Activated naive CD8-positive, alpha-beta T cell treated with anti-CD3 and anti-CD28 coated beads, Interleukin-2, amount 10 ng/mL, durations not matched to agents 7 days and 5 days (primary cell): ENCODE data around the gene ACTN1. TPM values are rescaled to one million over a fixed set of nuclear protein-coding genes. Genes with fewer than 3 reads are reported as not detected.
"Not testable (repeated sequence)": the region's sequence is repeated elsewhere in the genome, so short reads cannot be mapped to it uniquely, and the experiment has no call there.

ENCODE experiments used
- ATAC-seq: fragments of 150-1000 bp; cut with Tn5 transposase; one replicate; pipeline ENCODE4 v1.10.0; 2021; ENCODE audit warnings: low read depth, moderate library complexity
- POLR2A ChIA-PET: fragments of 350-600 bp; sonication (Branson Sonifier 250); formaldehyde crosslinking; loops from one replicate; lab custom pipeline; 2021; ENCODE audit warnings: antibody characterized with exemption; lab: Charles Lee
- DNase-seq: peaks from one replicate; pipeline ENCODE4 v3.0.0; 2021
- H3K27ac Mint-ChIP-seq: one replicate; pipeline ENCODE4 v1.8.0; 2022; ENCODE audit warnings: mild to moderate bottlenecking, mixed read lengths
- H3K27me3 Mint-ChIP-seq: one replicate; pipeline ENCODE4 v1.8.0; 2022; ENCODE audit warnings: mild to moderate bottlenecking, moderate library complexity, mixed read lengths
- H3K36me3 Mint-ChIP-seq: one replicate; pipeline ENCODE4 v1.8.0; 2021; ENCODE audit warnings: mild to moderate bottlenecking, mixed read lengths
- H3K4me1 Mint-ChIP-seq: one replicate; pipeline ENCODE4 v1.8.0; 2021; ENCODE audit warnings: mixed read lengths
- H3K4me3 Mint-ChIP-seq: one replicate; pipeline ENCODE4 v1.8.0; 2022; ENCODE audit warnings: mild to moderate bottlenecking, moderate library complexity, mixed read lengths
- H3K9me3 Mint-ChIP-seq: one replicate; pipeline ENCODE4 v1.8.0; 2021; ENCODE audit warnings: mixed read lengths
- total RNA-seq, 2 experiments: library from RNA; stranded (reverse); gene quantifications; one replicate each; pipeline ENCODE4 v1.2.3, GENCODE V29; 2021

The ACTN1 gene
- total RNA-seq, 2 experiments from 2014 or later = 63.8 to 71.5 TPM

DNA sequence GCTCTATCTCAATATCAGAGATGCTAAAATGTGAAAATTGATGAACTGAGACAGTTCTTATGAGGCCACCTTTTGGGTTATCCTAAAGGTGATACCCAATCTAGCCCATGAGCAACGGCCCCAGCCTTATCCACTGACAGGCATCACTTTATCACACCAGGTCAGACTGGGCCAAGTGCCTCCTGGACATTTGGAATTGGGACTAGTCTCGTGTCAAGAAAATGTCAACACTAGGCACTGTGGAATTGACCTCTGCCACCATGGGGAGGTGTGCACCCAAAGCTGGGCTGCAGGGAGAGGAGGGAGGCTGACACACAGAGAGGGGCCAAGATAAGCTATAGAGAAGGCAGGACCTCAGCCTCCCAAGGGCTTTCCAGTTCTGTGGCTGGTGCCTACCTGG is 107.7 kb downstream of the ACTN1 start:
- H3K9me3 Mint-ChIP-seq = no peaks in the 10 kb centered on the region
- no peak overlapping the region for H3K27ac Mint-ChIP-seq
- no peaks in the 10 kb centered on the region for H3K27me3 Mint-ChIP-seq
- H3K4me3 Mint-ChIP-seq = no peak overlapping the region
- POLR2A ChIA-PET = no interaction called here
- peaks cover 34% of the 10 kb centered on the region for H3K36me3 Mint-ChIP-seq
- H3K4me1 Mint-ChIP-seq = no peaks in the 10 kb centered on the region
- DNase-seq (no peak), ATAC-seq (no peak)

DNA sequence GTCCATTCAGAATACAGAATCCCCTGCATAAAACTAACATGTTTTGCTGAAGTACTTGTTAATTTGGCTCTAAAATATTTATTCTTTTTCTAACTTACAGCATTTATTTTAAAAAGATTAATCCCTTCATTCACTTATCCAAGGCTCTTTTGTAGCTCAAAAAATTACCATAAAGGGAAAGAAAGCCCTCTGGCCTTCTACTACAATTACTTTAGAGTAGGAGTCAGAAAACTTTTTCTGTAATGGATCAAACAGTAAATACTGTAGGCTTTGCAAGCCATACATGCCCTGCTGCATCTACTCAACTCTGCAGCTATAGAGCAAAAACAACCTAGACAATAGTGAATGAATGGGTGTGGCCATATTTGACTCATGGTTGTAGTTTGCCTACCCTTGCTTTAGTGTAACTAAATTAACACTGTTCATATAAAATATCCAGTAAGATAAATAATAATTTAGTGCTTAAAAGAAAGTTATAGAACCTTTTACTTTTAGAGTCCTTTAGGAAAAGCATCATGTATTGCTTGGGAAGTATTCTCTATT is 112.0 kb downstream of the ACTN1 start:
- Mint-ChIP-seq H3K27ac (no peak overlapping the region), H3K4me1 (no peaks in the 10 kb centered on the region), H3K36me3 (peaks cover 15% of the 10 kb centered on the region), H3K4me3 (no peak overlapping the region), H3K27me3 (no peaks in the 10 kb centered on the region), H3K9me3 (peaks cover 2% of the 10 kb centered on the region)
- ATAC-seq = no peak
- POLR2A ChIA-PET = interaction anchor here (0.6 kb wide), 1 partner anchor 26 kb away, joined by 3 read pairs; no protein-coding TSS in a partner anchor
- no peak for DNase-seq

DNA sequence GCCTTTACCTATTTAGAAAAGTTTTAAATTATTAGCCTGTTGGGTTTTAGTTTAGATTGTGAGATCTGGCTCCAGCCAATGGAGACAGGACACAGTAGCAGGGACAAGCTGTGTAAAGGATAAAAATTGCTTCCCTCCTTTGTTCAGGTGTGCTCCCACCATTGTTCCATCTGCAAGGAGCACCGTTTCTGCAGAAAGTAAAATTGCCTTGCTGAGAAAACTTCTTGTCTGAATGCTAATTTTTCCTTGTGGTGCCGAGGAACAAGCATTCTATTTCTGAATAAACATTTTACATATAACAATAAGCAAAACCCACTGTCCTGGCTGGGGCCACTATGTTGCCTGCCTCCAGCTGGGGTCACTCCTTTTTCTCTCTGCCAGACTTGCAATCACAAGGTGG is 113.6 kb downstream of the ACTN1 start:
- H3K9me3 Mint-ChIP-seq = peaks cover 2% of the 10 kb centered on the region
- H3K27me3 Mint-ChIP-seq = no peaks in the 10 kb centered on the region
- H3K4me1 Mint-ChIP-seq = no peaks in the 10 kb centered on the region
- H3K27ac Mint-ChIP-seq = no peak overlapping the region
- ATAC-seq (no peak), DNase-seq (no peak)
- POLR2A ChIA-PET = no interaction called here
- H3K36me3 Mint-ChIP-seq = peaks cover 6% of the 10 kb centered on the region
- no peak overlapping the region for H3K4me3 Mint-ChIP-seq

DNA sequence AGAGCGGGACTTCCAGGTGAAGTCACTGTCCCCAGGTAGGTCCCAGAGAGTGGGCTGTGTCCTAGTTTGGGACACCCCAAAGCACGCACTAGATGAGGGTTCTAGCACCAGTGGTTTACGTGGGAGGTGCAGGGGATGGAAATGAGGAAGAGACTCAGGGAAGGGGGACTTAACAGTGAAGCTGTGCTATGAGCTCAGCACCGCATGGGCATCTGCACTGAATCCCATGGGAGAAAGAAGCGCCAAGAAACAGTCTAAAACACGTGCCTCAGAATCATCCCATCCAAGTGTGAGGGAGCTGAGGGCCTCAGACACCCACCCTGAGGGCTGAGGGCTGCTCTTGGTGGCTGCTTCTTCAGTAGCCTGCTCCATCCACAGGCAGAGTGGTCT is 114.7 kb downstream of the ACTN1 start:
- Mint-ChIP-seq H3K27ac (no peak overlapping the region), H3K4me3 (no peak overlapping the region), H3K27me3 (no peaks in the 10 kb centered on the region), H3K36me3 (peaks cover 6% of the 10 kb centered on the region), H3K4me1 (no peaks in the 10 kb centered on the region), H3K9me3 (peaks cover 2% of the 10 kb centered on the region)
- no peak for DNase-seq
- ATAC-seq = no peak
- POLR2A ChIA-PET = no interaction called here

DNA sequence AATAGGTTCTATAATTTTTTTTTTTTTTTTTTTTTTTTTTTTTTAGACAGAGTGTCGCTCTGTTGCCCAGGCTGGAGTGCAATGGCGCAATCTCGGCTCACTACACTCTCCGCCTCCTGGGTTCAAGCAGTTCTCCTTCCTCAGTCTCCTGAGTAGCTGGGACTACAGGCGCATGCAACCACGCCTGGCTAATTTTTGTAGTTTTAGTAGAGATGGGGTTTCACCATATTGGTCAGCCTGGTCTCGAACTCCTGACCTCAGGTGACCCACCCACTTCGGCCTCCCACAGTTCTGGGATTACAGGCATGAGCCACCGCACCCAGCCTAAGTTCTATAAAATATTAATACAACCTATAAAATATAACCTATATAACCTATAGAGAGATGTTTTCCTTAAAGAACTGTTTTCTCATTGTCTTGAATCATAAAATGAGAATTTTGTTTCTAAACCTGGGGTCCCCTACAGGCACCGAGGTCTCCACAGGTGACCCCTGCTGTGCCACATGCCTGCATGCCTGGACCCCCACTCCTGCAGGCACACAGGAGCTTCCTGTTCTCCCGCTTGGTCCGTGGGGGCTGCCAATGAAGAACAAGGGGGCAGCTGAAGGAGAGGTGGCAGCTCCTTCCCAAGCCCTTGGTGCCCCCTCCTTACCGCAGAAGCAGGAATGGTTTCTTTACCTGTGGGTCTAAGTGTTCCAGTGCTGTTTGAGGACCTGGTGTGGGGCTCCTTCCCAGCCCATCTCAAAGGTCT is 115.3 kb downstream of the ACTN1 start:
- H3K4me1 Mint-ChIP-seq = no peaks in the 10 kb centered on the region
- POLR2A ChIA-PET = no interaction called here
- peaks cover 6% of the 10 kb centered on the region for H3K36me3 Mint-ChIP-seq
- H3K9me3 Mint-ChIP-seq = peaks cover 2% of the 10 kb centered on the region
- no peak for ATAC-seq
- no peaks in the 10 kb centered on the region for H3K27me3 Mint-ChIP-seq
- no peak overlapping the region for H3K4me3 Mint-ChIP-seq
- no peak overlapping the region for H3K27ac Mint-ChIP-seq
- DNase-seq = no peak

DNA sequence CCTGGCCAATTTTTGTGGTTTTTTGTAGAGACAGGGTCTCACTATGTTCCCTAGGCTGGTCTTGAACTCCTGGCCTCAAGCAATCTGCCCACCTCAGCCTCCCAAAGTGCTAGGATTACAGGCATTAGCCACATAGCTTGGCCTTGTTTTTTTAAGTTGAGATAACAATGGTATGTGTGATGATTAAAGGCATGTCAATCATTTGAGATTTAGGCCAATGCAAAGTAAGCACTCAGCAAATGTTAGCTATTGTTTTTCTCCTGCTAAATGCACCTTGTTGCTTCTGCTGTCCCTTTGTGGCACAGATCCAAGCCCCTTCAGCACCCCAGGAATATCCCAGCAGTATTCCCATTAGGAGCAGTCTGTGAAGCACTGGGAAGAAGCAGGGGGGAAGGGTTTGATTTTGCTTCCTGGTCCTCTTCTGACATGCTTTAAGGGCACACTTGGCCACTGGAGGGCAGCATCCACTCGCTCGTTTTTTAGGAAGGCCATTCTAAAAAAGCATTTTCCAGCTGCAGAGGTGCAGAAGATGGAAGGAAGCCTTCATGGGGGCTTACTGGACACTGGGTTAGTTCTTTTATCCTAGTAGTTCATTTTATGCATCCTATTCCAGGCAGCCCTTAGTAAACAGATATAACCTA is 116.0 kb downstream of the ACTN1 start:
- peak; percentile 50 for ATAC-seq
- peak; percentile 76 for DNase-seq
- POLR2A ChIA-PET = no interaction called here
- Mint-ChIP-seq H3K4me1 (no peaks in the 10 kb centered on the region), H3K27ac (no peak overlapping the region), H3K9me3 (peaks cover 2% of the 10 kb centered on the region), H3K36me3 (peaks cover 6% of the 10 kb centered on the region), H3K27me3 (no peaks in the 10 kb centered on the region), H3K4me3 (no peak overlapping the region)

DNA sequence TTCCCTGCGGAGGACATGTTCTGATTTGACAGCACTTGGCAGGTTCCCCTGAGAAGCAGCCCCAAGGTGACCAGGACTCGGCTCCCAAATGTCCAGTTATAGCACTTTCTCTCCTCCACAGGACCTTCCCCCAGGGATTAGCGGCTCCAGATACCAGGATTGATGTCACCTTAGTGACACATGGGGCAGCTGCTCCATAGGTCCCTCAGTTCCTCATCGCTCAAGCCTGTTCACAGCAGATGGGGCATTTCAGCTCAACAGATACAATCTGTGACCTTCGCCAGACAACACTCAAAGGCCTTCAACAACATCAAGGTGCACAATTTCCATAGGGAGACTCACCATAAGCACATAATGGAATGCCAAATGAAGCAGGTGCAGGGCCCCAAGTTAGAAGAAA is 118.3 kb downstream of the ACTN1 start:
- DNase-seq (no peak), ATAC-seq (no peak)
- no peak overlapping the region for H3K27ac Mint-ChIP-seq
- no peak overlapping the region for H3K4me3 Mint-ChIP-seq
- peaks cover 5% of the 10 kb centered on the region for H3K36me3 Mint-ChIP-seq
- H3K27me3 Mint-ChIP-seq = no peaks in the 10 kb centered on the region
- POLR2A ChIA-PET = no interaction called here
- no peaks in the 10 kb centered on the region for H3K4me1 Mint-ChIP-seq
- peaks cover 2% of the 10 kb centered on the region for H3K9me3 Mint-ChIP-seq

DNA sequence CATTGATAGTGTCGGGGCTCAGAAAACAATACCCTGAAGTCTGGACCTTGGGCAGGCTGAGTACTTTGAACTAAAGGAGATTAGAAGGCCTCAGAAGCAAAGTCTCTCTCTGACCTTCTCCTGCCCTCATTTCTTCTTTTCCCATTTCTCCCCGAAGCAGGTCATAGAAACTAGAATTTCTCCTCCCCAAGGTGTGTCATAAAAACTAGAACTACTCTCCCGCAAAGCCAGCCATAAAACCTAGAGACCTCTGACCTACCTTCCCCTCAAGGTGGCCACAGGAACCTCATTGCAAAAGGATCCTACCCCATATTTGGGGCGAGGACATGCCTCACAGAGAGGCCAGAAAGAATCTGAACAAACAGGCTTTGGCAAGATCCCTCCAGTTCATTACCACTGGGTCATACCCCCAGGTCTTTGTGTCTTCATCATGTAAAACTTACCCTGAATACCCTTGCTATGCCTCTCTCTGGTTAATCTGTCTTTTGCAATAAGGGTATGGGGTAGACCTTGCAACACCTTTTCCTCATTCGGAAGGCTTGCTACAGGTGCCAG is 121.5 kb downstream of the ACTN1 start:
- no peaks in the 10 kb centered on the region for H3K4me1 Mint-ChIP-seq
- H3K9me3 Mint-ChIP-seq = no peaks in the 10 kb centered on the region
- H3K4me3 Mint-ChIP-seq = no peak overlapping the region
- POLR2A ChIA-PET = no interaction called here
- H3K36me3 Mint-ChIP-seq = no peaks in the 10 kb centered on the region
- H3K27ac Mint-ChIP-seq = no peak overlapping the region
- no peak for ATAC-seq
- H3K27me3 Mint-ChIP-seq = no peaks in the 10 kb centered on the region
- DNase-seq = no peak

DNA sequence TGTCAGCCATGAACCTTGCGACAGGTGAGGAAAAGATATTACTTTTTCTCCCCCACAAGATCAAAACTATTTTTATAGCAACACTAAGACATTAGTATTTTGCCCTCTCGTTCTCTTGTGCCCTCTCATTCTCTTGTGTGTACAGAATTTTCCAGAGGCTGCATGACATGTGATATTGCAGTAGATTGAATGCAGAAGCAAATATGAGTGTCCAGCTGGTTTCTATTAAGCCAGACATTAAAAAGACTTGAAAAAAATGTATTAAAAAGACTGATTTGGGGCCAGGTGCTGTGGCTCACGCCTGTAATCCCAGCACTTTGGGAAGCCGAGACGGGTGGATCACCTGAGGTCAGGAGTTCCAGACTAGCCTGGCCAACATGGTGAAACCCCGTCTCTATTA is 122.5 kb downstream of the ACTN1 start:
- H3K36me3 Mint-ChIP-seq = no peaks in the 10 kb centered on the region
- DNase-seq (no peak), ATAC-seq (no peak)
- no peaks in the 10 kb centered on the region for H3K4me1 Mint-ChIP-seq
- H3K9me3 Mint-ChIP-seq = no peaks in the 10 kb centered on the region
- POLR2A ChIA-PET = no interaction called here
- no peak overlapping the region for H3K27ac Mint-ChIP-seq
- no peaks in the 10 kb centered on the region for H3K27me3 Mint-ChIP-seq
- H3K4me3 Mint-ChIP-seq = no peak overlapping the region

DNA sequence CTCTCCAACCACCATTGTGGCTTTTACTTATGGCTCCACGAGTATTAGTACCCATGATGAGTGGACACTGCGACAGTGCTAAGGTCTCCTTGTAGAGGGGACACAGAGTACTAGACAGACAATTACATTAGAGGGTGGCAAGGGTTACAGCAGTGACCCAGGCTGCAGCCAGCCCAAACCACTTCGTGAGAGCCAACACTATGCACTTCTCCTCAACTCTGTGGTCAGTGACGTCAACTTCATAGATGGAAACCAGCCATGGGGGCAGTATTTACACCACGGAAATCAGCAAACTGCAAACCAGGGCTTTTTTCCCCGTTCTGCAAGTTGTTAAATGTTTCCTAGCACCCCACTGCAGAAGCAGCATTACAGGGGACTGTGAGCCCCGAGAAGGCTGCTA is 124.7 kb downstream of the ACTN1 start:
- no peaks in the 10 kb centered on the region for H3K27me3 Mint-ChIP-seq
- no peak for DNase-seq
- ATAC-seq = no peak
- H3K4me1 Mint-ChIP-seq = no peaks in the 10 kb centered on the region
- no peaks in the 10 kb centered on the region for H3K36me3 Mint-ChIP-seq
- H3K27ac Mint-ChIP-seq = no peak overlapping the region
- H3K4me3 Mint-ChIP-seq = no peak overlapping the region
- H3K9me3 Mint-ChIP-seq = no peaks in the 10 kb centered on the region
- POLR2A ChIA-PET = no interaction called here

DNA sequence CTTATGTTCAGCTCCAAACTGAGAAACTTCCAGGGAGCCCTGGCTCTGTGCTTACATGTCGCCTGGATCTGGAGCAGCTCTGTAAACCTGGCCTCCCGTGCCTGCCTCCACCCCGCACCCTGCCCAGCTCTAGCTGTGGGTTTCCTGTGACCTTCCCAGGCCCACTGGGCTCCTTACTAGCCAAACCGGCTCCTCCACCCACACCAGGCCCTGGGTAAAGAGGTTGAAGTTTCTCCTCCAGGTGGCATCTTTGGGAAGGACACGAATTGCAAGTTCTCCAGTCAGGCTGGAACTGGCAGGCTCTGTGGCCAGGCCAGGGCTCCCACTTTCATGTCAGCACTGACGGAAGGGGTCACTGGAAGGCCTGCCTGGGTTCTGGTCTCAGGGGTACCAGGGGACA is 125.4 kb downstream of the ACTN1 start:
- Mint-ChIP-seq H3K36me3 (no peaks in the 10 kb centered on the region), H3K27ac (no peak overlapping the region), H3K27me3 (no peaks in the 10 kb centered on the region), H3K4me3 (no peak overlapping the region), H3K4me1 (no peaks in the 10 kb centered on the region), H3K9me3 (no peaks in the 10 kb centered on the region)
- POLR2A ChIA-PET = interaction anchor here (0.5 kb wide), 1 partner anchor 528 kb away, joined by 6 read pairs; no protein-coding TSS in a partner anchor
- ATAC-seq = no peak
- DNase-seq = no peak

DNA sequence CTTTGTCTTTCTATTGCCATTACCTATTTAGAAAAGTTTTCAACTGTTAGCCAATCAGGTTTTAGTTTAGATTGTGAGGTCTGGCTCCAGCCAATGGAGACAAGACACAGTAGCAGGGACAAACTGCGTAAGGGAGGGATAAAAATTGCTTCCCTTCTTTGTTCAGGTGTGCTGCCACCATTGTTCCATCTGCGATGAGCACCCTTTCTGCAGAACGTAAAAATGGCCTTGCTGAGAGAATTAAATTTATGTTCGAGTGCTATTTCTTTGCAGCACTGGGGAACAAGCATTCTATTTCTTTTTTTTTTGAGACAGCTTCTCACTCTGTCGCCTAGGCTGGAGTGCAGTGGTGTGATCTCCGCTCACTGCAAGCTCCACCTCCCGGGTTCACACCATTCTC is 126.6 kb downstream of the ACTN1 start:
- DNase-seq, ATAC-seq, H3K4me3 Mint-ChIP-seq, POLR2A ChIA-PET, H3K9me3 Mint-ChIP-seq, H3K27ac Mint-ChIP-seq, H3K36me3 Mint-ChIP-seq, H3K27me3 Mint-ChIP-seq, H3K4me1 Mint-ChIP-seq: not testable (repeated sequence)

DNA sequence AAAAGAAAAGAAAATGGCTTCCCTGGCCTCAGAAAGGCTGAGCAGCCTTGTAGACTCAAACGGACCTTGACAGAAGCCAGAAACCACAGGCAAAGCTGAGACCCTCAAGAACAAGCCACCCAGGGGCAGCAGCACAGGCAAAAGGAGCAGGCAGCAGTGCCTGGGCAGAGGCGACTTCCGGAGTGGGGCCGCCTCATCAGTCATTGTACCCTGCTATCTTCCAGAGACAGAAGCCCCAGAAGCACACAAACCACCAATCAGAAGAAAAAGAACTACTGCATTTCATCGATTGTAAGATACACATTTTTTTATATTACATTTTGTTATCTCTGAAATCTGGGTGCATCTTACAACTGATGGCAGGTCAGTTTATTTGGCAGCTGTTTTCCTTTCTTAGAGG is 128.0 kb downstream of the ACTN1 start:
- no peak overlapping the region for H3K4me3 Mint-ChIP-seq
- no peak overlapping the region for H3K27ac Mint-ChIP-seq
- no peaks in the 10 kb centered on the region for H3K27me3 Mint-ChIP-seq
- DNase-seq = no peak
- H3K4me1 Mint-ChIP-seq = no peaks in the 10 kb centered on the region
- ATAC-seq = no peak
- no peaks in the 10 kb centered on the region for H3K9me3 Mint-ChIP-seq
- POLR2A ChIA-PET = no interaction called here
- no peaks in the 10 kb centered on the region for H3K36me3 Mint-ChIP-seq

DNA sequence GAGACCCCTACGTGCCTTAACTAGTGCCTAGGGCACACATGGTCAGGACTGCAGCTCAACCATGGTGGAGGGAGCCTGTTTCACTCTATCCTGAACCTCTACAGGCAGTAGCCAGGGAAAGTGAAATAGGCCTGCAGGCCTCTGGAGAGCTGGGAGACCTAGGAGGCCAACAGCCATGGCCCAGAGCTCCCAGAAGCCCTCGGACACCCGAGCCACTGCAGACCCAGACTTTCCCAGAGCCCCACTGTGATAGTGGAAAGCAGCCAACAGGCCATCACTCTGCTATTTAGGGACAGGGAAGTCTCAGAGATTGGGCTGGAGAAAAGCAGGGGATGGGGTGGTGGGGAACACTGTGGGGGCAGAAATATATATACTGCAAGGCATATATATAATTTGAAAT is 129.7 kb downstream of the ACTN1 start:
- no peak for DNase-seq
- no peak overlapping the region for H3K27ac Mint-ChIP-seq
- no peak for ATAC-seq
- H3K4me1 Mint-ChIP-seq = no peaks in the 10 kb centered on the region
- H3K4me3 Mint-ChIP-seq = no peak overlapping the region
- H3K27me3 Mint-ChIP-seq = no peaks in the 10 kb centered on the region
- POLR2A ChIA-PET = no interaction called here
- no peaks in the 10 kb centered on the region for H3K36me3 Mint-ChIP-seq
- H3K9me3 Mint-ChIP-seq = no peaks in the 10 kb centered on the region
